ENCODE data around the gene ACAP1.
"Not testable (repeated sequence)": the region's sequence is repeated elsewhere in the genome, so short reads cannot be mapped to it uniquely, and the experiment has no call there.

Gene ACAP1

DNA sequence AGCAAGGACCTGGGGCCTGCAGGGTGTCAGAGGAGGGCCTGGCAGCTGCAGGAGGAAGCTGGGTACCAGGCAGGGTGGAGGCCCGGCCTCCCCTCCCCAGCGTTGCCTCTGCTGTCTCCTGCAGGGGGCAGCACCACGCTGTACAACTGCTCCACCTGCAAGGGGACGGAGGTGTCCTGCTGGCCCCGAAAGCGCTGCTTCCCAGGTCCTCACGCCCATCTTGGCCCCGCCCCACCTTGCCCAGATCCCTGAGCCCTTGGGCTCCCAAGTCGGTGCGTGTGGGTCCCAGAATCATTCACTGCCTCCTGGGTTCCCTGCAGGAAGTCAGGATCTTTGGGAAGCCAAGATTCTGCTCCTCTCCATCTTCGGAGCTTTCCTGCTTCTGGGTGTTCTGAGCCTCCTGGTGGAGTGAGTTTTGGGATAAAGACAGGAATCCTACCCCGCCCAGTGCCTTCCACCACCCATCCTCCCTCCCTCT lies 19.8 kb downstream of the ACAP1 start:
- H3K4me3 ChIP-seq (ENCODE audit: low read depth, low read length), result no peak overlapping the region
- peak; percentile 27 for DNase-seq (ENCODE audit: low read depth)
- TF ChIP-seq, protein P1, sequence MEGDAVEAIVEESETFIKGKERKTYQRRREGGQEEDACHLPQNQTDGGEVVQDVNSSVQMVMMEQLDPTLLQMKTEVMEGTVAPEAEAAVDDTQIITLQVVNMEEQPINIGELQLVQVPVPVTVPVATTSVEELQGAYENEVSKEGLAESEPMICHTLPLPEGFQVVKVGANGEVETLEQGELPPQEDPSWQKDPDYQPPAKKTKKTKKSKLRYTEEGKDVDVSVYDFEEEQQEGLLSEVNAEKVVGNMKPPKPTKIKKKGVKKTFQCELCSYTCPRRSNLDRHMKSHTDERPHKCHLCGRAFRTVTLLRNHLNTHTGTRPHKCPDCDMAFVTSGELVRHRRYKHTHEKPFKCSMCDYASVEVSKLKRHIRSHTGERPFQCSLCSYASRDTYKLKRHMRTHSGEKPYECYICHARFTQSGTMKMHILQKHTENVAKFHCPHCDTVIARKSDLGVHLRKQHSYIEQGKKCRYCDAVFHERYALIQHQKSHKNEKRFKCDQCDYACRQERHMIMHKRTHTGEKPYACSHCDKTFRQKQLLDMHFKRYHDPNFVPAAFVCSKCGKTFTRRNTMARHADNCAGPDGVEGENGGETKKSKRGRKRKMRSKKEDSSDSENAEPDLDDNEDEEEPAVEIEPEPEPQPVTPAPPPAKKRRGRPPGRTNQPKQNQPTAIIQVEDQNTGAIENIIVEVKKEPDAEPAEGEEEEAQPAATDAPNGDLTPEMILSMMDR (IDR thresholded peaks at IDR 0.05; ENCODE audit: control insufficient read depth, extremely low read depth, insufficient read depth), result peak; percentile 86

DNA sequence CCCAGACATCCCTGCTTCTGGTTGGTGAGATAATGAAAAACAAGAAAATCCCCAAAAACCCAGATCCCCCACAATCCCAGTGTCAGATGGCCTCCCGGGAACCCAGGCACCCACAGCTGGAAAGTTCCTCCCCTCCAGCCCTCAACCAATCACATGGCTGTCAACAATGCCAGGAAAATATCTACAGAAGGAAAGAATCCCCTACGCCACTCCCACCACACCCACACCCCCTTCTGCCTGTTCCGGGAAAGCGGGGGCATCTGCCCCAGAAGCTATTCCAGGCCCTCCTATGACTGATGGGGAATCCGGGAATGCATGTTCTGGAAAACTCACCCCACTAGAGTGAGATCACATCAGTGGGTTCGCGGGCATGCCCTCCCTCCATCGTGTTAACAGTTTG lies 20.4 kb downstream of the ACAP1 start:
- TF ChIP-seq, protein P1 (IDR thresholded peaks at IDR 0.05; ENCODE audit: control insufficient read depth, extremely low read depth, insufficient read depth), result no peak
- no peak overlapping the region for H3K4me3 ChIP-seq (ENCODE audit: low read depth, low read length)
- DNase-seq (ENCODE audit: low read depth), result no peak

DNA sequence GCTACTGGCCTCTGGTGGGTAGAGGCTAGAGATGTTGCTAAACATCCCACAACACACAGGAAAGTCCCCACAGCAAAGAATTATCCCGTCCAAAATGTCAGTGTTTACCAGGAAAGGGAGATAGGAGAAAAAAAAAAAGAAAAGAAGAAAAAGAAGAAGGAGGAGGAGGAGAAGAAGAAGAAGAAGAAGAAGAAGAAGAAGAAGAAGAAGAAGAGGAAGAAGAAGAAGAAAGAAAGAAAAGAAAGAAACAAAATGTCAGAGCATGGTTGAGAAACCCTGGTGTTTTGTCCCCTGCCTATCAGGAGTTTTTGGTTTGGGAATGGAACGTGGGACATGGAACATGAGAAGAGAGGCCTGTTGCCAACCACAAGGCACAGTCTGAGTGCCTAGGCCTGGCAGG lies 21.1 kb downstream of the ACAP1 start:
- no peak for DNase-seq (ENCODE audit: low read depth)
- TF ChIP-seq, protein P1 (IDR thresholded peaks at IDR 0.05; ENCODE audit: control insufficient read depth, extremely low read depth, insufficient read depth), result no peak
- no peak overlapping the region for H3K4me3 ChIP-seq (ENCODE audit: low read depth, low read length)

DNA sequence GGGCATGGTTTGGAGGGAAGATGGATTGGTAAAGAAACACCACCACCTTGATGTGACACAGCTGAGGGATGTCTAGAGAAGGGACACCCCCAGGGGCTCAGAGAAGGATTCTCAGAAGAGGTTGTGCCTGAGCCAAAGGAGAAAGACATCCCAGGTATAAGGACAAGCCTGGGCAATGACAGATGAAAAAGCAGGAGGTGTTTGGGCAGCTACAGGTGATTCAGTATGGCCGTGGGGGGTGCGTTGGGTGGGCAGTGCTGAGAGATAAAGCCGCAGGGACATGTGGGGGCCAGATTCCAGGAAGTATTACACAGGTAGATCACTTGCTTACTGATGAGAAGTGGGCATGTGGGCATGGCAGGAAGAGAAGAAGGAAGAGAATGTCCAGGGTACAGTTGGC lies 25.6 kb downstream of the ACAP1 start:
- H3K4me3 ChIP-seq (ENCODE audit: low read depth, low read length), result no peak overlapping the region
- DNase-seq (ENCODE audit: low read depth), result no peak

DNA sequence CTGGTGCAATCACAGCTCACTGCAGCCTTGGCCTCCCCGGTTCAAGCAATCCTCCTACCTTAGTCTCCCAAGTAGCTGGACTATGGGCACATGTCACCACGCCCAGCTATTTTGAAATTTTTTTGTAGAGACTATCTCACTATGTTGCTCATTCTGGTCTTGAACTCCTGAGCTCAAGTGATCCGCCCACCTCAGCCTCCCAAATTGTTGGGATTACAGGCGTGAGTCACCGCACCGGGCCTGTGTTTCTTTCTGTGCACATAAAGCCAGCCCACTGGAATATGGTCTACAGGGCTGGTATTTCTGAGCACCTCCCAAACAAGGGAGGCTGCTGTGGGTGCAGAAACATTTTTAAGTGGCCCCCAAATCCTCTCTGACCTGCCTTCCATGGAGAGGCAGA lies 27.0 kb downstream of the ACAP1 start:
- no peak for DNase-seq (ENCODE audit: low read depth)
- H3K4me3 ChIP-seq (ENCODE audit: low read depth, low read length), result no peak overlapping the region
- TF ChIP-seq, protein P1 (IDR thresholded peaks at IDR 0.05; ENCODE audit: control insufficient read depth, extremely low read depth, insufficient read depth), result no peak

More for the DNA sequence above, 25.6 kb downstream of the ACAP1 start:
- TF ChIP-seq, protein P1 (IDR thresholded peaks at IDR 0.05; ENCODE audit: control insufficient read depth, extremely low read depth, insufficient read depth), result no peak

DNA sequence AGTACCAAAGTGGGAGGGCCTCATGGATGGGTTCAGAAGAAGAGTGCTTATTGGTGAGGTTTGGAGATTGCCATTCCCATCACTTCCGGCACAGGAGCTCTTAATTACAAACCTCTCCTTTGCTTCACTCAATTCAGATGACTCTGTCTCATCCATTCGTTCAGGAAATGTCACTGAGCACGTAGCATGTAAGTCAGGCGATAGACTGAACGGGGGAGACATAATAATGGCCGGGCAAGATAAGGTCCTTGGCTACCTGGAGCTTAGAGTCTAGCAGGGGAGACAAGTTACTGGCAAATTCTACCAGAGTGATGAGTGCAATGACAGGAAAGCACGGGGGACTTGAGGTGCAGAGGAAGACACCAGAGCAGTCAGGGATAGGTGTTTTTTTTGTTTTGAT lies 29.6 kb downstream of the ACAP1 start:
- not testable (repeated sequence) for DNase-seq (ENCODE audit: low read depth); H3K4me3 ChIP-seq (ENCODE audit: low read depth, low read length)

DNA sequence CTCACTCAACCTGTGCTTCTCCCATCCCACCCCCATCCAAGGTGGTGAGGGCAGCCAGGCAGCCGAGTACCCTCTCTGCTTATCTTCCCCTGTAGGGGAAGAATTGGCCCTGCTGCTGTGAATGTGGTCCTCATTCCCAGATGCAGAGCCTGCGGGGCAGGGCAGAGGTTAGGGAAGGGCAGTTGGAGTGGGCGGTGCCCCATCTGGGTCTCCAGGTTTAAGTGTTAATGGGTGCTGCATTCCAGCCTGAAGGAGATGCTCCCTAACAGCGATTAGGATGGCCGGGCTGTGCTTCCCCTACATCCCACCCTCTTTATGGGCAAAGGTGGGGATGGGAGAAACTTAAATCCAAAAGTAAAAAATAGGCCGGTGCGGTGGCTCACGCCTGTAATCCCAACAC lies 30.8 kb downstream of the ACAP1 start:
- no peak overlapping the region for H3K4me3 ChIP-seq (ENCODE audit: low read depth, low read length)
- TF ChIP-seq, protein P1 (IDR thresholded peaks at IDR 0.05; ENCODE audit: control insufficient read depth, extremely low read depth, insufficient read depth), result no peak
- no peak for DNase-seq (ENCODE audit: low read depth)

Measured in LNCaP clone FGC (cell line).